HCEC 1CT (cell line): ENCODE measurements around the gene CRYBG2.

Experiments used
- DNase-seq: peaks from one replicate; pipeline ENCODE4 v3.0.0-alpha.2; 2017

Gene CRYBG2

DNA sequence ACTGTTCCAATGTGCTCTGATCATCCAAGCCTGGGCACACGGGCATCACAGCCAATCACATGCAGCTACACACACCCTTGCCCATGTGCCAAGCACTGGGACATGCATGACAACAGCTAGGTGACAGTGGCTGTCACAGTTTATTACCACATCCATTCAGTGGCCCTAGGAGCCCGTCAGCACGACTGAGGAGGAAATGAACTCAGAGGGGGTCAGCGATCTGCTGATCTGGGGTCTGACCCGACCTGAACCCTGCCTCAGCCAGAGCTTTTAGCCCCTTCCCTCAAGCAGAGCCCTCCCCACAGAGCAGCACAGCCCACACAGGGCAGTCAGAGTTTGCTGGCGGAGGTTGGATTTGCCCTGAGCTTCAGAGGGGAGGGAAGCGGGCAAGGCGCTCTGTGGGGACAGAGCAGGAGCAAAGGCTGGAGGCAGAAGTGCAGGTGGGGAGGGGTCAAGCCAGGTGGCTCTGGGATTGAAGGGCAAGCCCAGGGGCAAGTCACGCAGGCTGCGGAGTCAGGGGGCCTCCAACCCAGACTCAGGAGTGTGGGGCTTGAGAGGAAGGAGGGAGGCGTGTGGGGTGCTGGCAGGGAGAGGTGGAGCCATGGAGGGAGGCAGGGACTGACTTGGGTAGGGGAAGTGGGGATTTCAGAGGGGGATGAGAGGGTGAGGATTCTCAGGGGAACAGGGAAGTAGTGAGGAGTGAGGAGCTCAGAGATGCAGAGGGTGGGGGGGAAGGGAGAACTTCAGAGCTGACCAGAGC is 63.6 kb downstream of the CRYBG2 start:
- no peak for DNase-seq

DNA sequence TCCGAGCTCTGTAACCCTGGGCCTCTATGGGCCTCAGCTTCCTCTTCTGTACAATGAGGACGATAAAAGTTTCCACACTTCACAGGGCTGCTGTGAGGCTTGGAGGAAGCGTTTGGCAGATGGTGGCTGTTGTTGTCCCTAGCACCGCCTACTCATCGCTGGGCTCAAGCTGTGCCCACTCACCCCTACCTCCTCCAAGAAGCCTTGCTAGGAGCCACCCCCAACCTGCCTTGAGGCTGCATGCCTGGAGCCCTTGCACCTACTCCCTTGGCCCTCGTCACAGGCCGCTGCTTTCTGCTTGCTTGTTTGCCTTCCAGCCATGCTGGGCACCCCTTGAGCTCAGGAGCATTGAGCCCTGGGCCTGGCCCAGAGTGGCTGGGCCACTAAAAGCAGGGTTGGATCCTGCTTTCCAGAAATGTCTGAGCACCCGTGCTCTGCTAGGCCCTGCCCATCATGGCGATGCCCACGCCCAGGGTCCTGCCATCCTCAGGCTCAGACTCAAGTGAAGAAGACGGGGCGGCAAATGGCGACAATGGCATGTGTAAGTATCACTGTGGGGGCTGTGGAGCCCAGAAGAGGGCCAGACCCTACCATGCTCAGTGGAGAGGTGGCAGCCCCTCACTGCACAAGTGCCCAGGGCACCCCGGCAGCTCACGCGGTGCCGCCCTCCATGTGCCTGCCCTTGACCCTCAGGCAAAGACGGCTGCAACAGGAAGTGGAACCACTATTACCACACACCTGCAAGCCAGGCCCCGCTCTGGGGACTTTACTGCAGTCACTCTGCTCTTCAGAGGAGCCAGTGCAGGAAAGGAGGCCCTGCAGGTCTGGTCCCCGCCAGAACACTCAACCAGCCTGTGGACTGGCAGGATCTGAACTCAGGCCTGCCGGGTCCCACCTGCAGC is 64.5 kb downstream of the CRYBG2 start:
- no peak for DNase-seq

GRCh38 chr1:26288311-26288941 is 65.5 kb downstream of the CRYBG2 start:
- no peak for DNase-seq

- DNase-seq = no peak
These were observed 66.1 kb downstream of the CRYBG2 start for GRCh38 chr1:26287811-26288210.

GRCh38 chr1:26287033-26287711 is 66.8 kb downstream of the CRYBG2 start:
- no peak for DNase-seq

GRCh38 chr1:26286064-26286416 is 67.9 kb downstream of the CRYBG2 start:
- DNase-seq = no peak

- DNase-seq = no peak
These were observed 68.4 kb downstream of the CRYBG2 start for GRCh38 chr1:26285366-26286063.

DNA sequence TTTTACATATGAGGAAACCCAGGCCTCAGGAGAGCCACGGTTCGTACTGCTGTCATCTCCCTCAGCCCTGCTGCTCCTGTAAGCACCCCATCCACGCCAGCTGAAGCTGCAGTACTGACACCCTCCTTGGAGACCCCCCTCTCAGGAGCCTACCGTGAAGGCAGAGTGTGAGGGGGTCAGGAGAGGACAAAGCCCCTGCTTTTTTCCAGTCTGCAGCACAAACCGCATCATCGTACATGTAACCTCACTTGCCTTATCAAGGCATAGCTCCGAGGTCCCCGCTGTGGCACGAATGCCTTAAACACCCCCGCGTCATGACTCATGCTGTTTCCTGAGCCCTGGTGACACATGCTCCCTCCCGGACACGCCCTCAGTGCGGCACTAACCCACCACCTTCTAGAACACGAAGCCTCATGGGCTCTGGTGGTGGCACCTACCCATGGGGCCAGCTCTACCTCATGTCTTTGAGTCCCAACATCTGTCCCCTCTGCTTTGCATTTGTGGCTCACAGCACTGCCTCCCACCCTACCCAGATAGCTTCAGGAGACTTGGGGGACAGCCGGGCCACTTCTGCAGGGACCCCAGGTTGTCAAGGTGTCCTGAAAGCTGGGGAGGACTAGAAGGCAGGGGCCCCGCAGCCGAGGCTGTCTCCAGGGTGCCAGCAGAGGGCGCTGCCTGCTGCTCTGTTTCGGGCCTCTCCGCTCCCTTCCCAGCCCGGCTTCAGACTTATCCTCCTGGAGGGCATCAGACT is 69.2 kb downstream of the CRYBG2 start:
- DNase-seq = peak; percentile 82

- DNase-seq = no peak
These were observed 69.9 kb downstream of the CRYBG2 start for GRCh38 chr1:26283871-26284596.

- DNase-seq = no peak
These were observed 70.6 kb downstream of the CRYBG2 start for GRCh38 chr1:26283279-26283853.

- no peak for DNase-seq
These were observed 71.5 kb downstream of the CRYBG2 start for GRCh38 chr1:26282401-26282918.

DNA sequence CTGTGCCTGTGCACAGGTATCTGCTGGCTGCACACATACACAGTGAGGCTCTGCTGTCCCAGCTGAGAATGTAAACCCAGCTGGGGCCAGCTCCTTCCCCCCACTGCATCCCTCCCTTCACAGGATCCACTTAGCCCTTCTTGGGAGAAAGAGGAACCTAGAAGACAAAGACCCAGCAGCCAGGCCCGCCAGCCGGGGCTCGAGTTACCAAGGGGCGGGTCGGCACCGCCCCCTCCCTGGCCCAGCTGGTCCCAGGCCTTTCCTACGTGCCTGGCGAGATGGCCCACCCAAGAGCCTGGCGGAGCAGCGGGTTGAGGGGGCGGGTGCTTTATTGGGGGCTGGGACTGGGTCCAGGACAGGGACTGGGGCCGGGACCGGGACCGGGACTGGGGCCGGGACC is 72.0 kb downstream of the CRYBG2 start:
- no peak for DNase-seq

DNA sequence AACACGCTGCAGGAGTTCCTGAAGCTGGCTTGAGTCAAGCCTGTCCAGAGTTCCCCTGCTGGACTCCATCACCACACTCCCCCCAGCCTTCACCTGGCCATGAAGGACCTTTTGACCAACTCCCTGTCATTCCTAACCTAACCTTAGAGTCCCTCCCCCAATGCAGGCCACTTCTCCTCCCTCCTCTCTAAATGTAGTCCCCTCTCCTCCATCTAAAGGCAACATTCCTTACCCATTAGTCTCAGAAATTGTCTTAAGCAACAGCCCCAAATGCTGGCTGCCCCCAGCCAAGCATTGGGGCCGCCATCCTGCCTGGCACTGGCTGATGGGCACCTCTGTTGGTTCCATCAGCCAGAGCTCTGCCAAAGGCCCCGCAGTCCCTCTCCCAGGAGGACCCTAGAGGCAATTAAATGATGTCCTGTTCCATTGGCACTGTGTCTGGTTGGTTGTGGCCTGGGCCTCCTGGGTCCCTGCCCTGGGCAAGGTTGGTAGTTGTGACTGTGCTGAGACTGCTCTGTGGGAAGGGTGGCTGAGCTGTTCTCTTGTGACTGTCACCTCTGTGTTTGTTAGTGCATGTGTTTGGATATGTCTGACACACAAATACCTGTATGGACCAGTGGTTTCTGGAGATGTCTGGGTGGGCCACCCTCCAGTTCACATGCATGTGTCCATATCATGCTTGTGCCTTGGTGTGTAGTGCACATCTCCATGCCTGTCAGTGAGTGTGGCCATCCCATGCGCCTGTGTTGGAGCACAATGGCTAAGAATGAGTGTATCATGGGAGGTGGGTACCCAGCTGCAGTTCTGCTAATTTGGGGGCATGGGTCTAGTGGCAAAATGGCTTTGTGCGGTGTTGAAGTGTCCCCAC is 72.6 kb downstream of the CRYBG2 start:
- no peak for DNase-seq

- peak; percentile 46 for DNase-seq
These were observed 73.4 kb downstream of the CRYBG2 start for GRCh38 chr1:26280333-26281042.

DNA sequence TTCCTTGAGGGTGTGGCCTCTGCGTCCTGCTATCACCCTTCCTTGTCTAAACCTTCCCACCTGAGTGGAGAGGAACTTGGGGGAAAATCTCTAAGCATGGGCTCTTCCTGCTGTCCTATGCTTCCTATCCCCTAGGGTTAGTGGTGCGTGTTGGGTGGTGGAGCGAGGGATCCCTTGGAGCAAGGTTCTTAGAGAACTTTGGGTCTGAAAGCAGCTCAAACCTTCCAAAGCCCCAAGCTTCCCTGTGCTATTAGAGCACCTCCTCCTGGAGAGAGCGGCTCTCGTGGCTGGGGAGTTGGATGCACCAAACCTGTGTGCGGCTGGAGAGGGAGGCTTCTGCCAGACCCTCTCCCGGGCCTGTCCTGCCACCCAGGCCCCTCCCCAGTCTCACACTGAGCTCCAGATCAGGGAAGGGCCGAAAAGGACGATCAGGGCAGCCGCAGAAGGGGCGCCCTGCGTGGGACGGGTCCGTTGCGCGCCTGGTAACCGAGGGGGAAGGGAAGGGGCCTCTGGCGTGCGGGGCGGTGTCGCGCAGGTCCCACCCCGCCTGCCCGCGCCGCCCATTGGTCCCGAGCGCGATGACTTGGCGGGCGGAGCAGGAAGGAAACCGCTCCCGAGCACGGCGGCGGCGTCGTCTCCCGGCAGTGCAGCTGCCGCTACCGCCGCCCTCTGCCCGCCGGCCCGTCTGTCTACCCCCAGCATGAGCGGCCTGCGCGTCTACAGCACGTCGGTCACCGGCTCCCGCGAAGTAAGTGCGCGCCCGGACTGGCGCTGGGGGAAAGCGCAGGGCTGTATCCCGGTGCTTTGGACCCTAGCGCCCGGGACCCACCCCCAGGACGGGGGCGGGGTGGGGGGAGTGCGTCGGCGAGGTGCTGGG is 74.2 kb downstream of the CRYBG2 start, which contains the start of gene SH3BGRL3:
Gene SH3BGRL3 (plus strand): TSS at position 631 of the 877 bp plus-strand sequence. CDS start 70 bp downstream, at position 701.
- peak; percentile 86 for DNase-seq

DNA sequence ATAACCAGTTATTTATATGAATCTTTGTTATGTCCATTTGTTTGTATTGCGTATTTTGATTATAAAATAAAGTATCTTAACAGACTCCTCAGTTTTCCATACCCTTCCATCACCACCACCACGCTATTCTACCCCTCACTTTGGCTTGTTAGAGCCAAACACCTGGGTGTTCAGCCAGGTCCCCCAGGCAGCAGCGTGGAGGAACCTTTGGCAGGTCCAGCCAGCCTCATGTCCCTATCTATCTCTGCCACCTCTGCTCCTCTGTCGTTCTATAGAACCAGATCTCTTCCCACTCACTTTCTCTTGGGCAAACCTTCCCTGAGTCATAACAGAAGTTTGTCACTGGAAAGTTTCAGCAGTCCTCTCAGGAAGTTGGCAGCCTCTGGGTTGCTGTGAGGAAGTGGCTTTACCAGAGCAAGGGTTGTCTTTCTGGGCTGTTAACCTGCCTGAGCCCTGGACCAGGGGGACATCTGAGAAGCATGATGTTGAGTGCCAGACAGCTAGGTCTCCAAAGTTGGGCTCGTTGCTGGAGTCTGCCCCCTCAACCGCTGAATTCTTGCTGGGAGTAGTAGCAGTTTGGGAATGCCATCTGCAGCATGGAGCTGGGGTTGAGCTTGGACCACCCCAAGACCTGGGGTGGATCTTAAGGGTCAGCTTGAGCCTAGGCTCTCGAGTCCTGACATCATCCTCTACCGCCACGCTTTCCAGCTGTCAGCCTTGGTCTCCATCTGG is 75.0 kb downstream of the CRYBG2 start:
- peak; percentile 48 for DNase-seq

DNA sequence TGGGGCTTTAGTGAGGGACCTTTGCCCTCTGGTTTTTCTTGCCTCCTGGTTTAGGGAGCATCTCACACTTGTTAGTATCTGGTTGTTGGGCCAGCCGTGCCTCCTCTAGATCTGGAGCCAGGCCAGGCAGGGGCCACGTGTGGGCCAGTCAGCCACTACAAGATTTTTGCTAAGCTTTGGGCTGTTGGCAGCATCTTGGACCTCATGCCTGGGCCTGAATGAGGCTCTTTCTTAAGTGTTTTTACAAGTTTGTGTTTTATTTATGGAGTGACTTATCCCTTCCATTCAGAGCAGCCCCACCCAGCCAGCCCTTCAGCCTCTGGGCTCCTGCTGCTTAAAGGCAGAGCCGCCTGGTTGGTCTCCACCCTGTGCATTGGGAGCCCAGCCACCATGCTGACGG is 75.6 kb downstream of the CRYBG2 start:
- no peak for DNase-seq
